ENCODE data around the gene CD82.

DNA sequence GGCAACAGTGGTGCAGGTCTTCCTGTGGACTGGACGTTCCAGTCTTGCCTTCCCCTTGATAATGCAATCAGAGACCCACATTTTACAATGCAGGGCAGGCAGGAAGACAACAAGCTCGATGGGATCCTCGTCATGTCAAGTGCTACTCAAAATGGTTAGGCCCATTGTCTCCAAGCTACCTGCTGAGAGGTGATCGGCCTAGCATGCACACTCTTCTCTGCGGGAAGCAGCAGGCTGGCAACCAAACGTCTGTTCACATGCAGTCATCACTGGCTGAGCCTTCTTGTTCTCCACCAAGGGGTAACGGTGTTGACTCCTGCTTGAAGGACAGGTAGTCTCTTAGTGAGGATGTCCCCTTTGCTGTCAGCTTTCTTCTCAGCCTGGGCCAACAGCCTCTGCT, 25.5 kb upstream of the CD82 start:
- TF ChIP-seq NRF1 (IDR thresholded peaks at IDR 0.05; ENCODE audit: low read depth, low read length) = no peak
- no peak for TF ChIP-seq MEF2A (IDR thresholded peaks at IDR 0.05; ENCODE audit: borderline replicate concordance, low read depth)
- TF ChIP-seq, protein P1, sequence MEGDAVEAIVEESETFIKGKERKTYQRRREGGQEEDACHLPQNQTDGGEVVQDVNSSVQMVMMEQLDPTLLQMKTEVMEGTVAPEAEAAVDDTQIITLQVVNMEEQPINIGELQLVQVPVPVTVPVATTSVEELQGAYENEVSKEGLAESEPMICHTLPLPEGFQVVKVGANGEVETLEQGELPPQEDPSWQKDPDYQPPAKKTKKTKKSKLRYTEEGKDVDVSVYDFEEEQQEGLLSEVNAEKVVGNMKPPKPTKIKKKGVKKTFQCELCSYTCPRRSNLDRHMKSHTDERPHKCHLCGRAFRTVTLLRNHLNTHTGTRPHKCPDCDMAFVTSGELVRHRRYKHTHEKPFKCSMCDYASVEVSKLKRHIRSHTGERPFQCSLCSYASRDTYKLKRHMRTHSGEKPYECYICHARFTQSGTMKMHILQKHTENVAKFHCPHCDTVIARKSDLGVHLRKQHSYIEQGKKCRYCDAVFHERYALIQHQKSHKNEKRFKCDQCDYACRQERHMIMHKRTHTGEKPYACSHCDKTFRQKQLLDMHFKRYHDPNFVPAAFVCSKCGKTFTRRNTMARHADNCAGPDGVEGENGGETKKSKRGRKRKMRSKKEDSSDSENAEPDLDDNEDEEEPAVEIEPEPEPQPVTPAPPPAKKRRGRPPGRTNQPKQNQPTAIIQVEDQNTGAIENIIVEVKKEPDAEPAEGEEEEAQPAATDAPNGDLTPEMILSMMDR (IDR thresholded peaks at IDR 0.05) = no peak
- TF ChIP-seq MXI1 (IDR thresholded peaks at IDR 0.05; ENCODE audit: low read depth, low read length) = no peak
- TF ChIP-seq, protein P2, sequence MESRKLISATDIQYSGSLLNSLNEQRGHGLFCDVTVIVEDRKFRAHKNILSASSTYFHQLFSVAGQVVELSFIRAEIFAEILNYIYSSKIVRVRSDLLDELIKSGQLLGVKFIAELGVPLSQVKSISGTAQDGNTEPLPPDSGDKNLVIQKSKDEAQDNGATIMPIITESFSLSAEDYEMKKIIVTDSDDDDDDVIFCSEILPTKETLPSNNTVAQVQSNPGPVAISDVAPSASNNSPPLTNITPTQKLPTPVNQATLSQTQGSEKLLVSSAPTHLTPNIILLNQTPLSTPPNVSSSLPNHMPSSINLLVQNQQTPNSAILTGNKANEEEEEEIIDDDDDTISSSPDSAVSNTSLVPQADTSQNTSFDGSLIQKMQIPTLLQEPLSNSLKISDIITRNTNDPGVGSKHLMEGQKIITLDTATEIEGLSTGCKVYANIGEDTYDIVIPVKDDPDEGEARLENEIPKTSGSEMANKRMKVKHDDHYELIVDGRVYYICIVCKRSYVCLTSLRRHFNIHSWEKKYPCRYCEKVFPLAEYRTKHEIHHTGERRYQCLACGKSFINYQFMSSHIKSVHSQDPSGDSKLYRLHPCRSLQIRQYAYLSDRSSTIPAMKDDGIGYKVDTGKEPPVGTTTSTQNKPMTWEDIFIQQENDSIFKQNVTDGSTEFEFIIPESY (IDR thresholded peaks at IDR 0.05; ENCODE audit: borderline replicate concordance, low read depth) = no peak
- no peak for TF ChIP-seq SMC3 (IDR thresholded peaks at IDR 0.05; ENCODE audit: low read depth, low read length)
- no peak for TF ChIP-seq POLR2AphosphoS5 (IDR thresholded peaks at IDR 0.05; ENCODE audit: low read depth, low read length)
- TF ChIP-seq RXRA (IDR thresholded peaks at IDR 0.05; ENCODE audit: borderline replicate concordance, low read depth) = no peak
